ENCODE results near the gene DGLUCY.

DNA sequence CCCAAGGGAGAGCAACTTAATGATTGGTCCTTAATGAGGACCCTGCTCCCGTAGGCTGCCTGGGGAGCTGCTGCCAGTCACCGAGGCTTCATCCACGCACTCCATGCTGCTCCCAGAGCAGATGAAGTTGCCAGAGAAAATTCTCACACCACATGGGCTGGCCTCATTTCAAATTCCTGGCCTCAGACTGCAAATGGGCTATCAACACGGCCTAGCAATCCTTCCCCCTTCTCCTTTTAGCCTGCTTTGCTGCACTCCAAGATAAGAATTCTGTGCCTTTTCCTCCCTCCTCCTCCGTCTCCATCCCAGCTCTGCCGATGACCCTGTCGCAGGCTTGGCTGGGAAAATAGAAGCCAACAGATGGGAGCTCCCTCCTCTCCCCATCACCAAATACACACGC is 10.8 kb upstream of the DGLUCY start:
- TF ChIP-seq EZH2phosphoT487 (IDR thresholded peaks at IDR 0.05; ENCODE audit: insufficient read depth, low read depth) (no peak), EZH2 (IDR thresholded peaks at IDR 0.05; ENCODE audit: insufficient read depth, poor library complexity, severe bottlenecking) (no peak)

Data from GM23248 (cell line).